GM19328 (cell line): ENCODE results near the gene OR5M3.

ENCODE experiments used
- ATAC-seq: cut with Tn5 transposase; IDR thresholded peaks from one replicate; pipeline ENCODE4 v1.9.1; 2021; ENCODE audit warnings: mild to moderate bottlenecking, moderate library complexity; ENCODE audit not compliant: unreplicated experiment

The OR5M3 gene

DNA sequence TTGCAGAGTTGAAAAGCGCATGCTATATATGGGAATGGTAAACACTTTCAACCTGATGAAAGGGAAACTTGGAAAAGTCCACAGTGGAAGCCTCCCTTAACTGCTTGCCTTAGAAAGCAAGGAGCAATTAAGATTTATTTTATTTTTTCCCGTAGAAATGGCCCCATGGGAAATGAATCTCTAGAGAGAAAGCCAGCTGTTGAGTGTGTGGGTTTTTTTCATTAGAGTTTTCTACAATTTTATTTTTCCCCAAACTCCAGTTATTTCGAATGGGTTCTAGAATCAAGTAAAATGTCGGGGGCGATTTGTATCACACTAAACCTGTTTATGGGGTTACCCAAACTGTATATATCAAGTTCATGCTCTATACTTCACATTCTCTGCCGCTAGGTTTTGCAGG lies at the start of gene OR5M3:
Gene OR5M3, minus strand, starts transcription at position 101 of the 400 bp plus-strand sequence. CDS start 2,855 bp downstream, outside the sequence.
- no peak for ATAC-seq

GRCh38 chr11:56522008-56522407 lies 48.9 kb upstream of the OR5M3 start:
- no peak for ATAC-seq

DNA sequence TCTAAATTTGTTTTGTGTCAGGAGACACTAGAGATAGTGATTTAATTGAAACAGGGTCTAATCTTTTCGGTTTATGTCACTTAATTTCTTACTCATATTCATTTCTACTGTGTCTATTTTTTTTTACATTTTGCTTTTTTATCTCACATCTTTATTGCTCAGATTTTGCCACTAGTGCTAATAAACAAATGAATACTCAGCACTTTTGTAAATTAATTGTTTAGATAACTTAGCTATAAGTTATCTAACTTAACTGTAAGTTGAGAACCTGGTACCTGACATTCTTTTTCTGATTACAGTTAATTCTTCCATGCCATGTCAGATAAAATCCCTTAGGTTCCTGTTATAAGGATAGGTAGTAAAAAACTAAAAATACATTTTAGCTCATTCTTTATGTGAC lies 40.1 kb upstream of the OR5M3 start:
- no peak for ATAC-seq

DNA sequence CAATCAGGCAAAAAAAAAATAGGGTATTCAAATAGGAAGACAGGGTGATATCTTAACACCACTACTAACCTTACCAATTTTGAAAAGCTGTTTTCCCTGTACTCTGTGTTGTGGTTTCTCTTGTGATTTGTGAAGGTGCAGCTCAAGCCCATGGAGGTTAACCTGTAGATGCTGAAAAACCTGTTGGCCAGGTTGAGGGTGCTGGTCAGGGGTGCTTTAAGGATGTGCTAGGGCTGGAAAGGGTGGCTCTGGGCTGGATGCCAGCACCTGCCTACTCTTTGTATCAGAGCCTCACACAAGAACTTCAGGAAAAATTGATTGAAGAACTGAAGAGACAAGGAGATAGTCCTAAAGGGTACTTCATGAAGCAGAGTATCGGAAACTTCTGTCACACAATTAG lies 36.3 kb upstream of the OR5M3 start:
- ATAC-seq: no peak

- ATAC-seq: no peak
Observed at GRCh38 chr11:56497010-56497409, 23.9 kb upstream of the OR5M3 start.

GRCh38 chr11:56495117-56495516 lies 22.0 kb upstream of the OR5M3 start:
- no peak for ATAC-seq

GRCh38 chr11:56491270-56491669 lies 18.1 kb upstream of the OR5M3 start, which contains the start of gene OR5M8:
TSS of gene OR5M8 (minus strand) at chr11:56491370. CDS start at chr11:56491370, 0 bp downstream.
- ATAC-seq: no peak

GRCh38 chr11:56486801-56487200 lies 13.6 kb upstream of the OR5M3 start:
- no peak for ATAC-seq

GRCh38 chr11:56474729-56475235 lies 1.6 kb upstream of the OR5M3 start:
- no peak for ATAC-seq

DNA sequence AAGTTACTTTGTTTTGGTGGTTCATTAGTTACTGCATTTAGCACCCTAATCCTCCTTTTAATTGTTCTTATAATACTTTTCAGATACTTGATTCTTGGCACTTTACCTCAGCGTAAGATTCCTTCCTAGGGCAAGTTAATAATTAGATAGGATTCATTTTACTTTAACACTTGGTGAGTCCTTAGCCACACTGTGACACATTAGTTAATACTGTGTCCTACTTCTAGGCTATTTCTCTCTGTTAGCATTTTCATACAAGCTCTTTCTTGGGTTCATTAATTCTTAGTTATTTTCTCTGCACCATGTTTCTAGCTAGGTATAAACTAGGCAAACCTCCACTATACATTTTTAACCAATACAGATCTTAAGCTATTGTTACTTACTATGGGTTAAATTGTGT lies 16.1 kb downstream of the OR5M3 start:
- no peak for ATAC-seq

DNA sequence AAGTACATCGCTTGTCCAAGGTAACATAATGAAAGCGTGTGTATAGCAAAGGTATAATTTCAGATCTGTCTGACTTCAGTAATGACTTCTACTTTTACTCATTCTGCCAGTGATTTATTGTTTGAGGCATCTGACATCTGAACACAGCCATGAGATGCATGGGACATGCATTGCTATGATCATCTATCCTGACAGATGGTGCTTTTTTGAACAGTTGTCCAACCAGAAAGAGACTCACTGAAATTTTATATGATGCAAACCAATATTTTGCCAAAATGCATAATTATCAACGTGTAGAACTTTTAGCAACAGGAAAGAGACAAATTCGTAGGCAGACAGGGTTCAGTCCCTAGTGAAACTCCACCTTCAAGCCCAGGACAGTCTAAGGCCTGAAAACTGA lies 19.6 kb downstream of the OR5M3 start:
- ATAC-seq: no peak
